ENCODE measurements around the gene IGSF9B.

The IGSF9B gene

GRCh38 chr11:133911171-133911570, 45.6 kb downstream of the IGSF9B start:
- no peak for DNase-seq (ENCODE audit: low spot score)
- no peak for TF ChIP-seq CTCF (IDR thresholded peaks at IDR 0.05; ENCODE audit: extremely low read depth, missing control alignments)

- no peak for DNase-seq (ENCODE audit: low spot score)
Observed at GRCh38 chr11:133910101-133910500, 46.7 kb downstream of the IGSF9B start.

GRCh38 chr11:133908827-133909226, 47.9 kb downstream of the IGSF9B start:
- no peak for TF ChIP-seq CTCF (IDR thresholded peaks at IDR 0.05; ENCODE audit: extremely low read depth, missing control alignments)
- no peak for DNase-seq (ENCODE audit: low spot score)

More at GRCh38 chr11:133910101-133910500, 46.7 kb downstream of the IGSF9B start:
- no peak for TF ChIP-seq CTCF (IDR thresholded peaks at IDR 0.05; ENCODE audit: extremely low read depth, missing control alignments)

- TF ChIP-seq CTCF (IDR thresholded peaks at IDR 0.05; ENCODE audit: extremely low read depth, missing control alignments), result no peak
- no peak for DNase-seq (ENCODE audit: low spot score)
Observed at GRCh38 chr11:133907841-133908241, 48.9 kb downstream of the IGSF9B start.

GRCh38 chr11:133907216-133907615, 49.6 kb downstream of the IGSF9B start:
- TF ChIP-seq CTCF (IDR thresholded peaks at IDR 0.05; ENCODE audit: extremely low read depth, missing control alignments), result no peak
- no peak for DNase-seq (ENCODE audit: low spot score)

GRCh38 chr11:133906746-133907145, 50.0 kb downstream of the IGSF9B start:
- TF ChIP-seq CTCF (IDR thresholded peaks at IDR 0.05; ENCODE audit: extremely low read depth, missing control alignments), result no peak
- DNase-seq (ENCODE audit: low spot score), result no peak

- DNase-seq (ENCODE audit: low spot score), result no peak
- TF ChIP-seq CTCF (IDR thresholded peaks at IDR 0.05; ENCODE audit: extremely low read depth, missing control alignments), result no peak
Observed at GRCh38 chr11:133906241-133906640, 50.5 kb downstream of the IGSF9B start.
